Ishikawa (cell line): ENCODE measurements around the gene LLGL2.

Experiments used
- CEBPB ChIP-seq: IDR thresholded peaks from 2 replicates; pipeline ENCODE4 v1.6.1; 2012
- CREB1 ChIP-seq: IDR thresholded peaks from 2 replicates; pipeline ENCODE4 v1.6.1; 2012; ENCODE audit warnings: low read depth
- EGR1 ChIP-seq: IDR thresholded peaks from 2 replicates; pipeline ENCODE4 v1.6.1; 2012
- EP300 ChIP-seq: IDR thresholded peaks from 2 replicates; pipeline ENCODE4 v1.6.1; 2012; ENCODE audit warnings: borderline replicate concordance
- FOXM1 ChIP-seq: IDR thresholded peaks from 2 replicates; pipeline ENCODE4 v1.6.1; 2012; ENCODE audit warnings: low read depth, borderline replicate concordance
- NFIC ChIP-seq: IDR thresholded peaks from 2 replicates; pipeline ENCODE4 v1.6.1; 2012
- RAD21 ChIP-seq: IDR thresholded peaks from 2 replicates; pipeline ENCODE4 v1.6.1; 2012; ENCODE audit warnings: low read depth
- REST ChIP-seq: IDR thresholded peaks from 2 replicates; pipeline ENCODE4 v1.6.1; 2012; ENCODE audit warnings: low read depth, mild to moderate bottlenecking
- TAF1 ChIP-seq: IDR thresholded peaks from 2 replicates; pipeline ENCODE4 v1.6.1; 2012; ENCODE audit warnings: low read depth, mild to moderate bottlenecking
- TEAD4 ChIP-seq: IDR thresholded peaks from 2 replicates; pipeline ENCODE4 v1.6.1; 2012
- YY1 ChIP-seq: IDR thresholded peaks from 2 replicates; pipeline ENCODE4 v1.6.1; 2012; ENCODE audit warnings: low read depth
- ZBTB7A ChIP-seq: IDR thresholded peaks from 2 replicates; pipeline ENCODE4 v1.6.1; 2012; ENCODE audit warnings: low read depth
- TF ChIP-seq, protein P1 (sequence below): IDR thresholded peaks from 2 replicates; pipeline ENCODE4 v1.6.1; 2012

DNA sequence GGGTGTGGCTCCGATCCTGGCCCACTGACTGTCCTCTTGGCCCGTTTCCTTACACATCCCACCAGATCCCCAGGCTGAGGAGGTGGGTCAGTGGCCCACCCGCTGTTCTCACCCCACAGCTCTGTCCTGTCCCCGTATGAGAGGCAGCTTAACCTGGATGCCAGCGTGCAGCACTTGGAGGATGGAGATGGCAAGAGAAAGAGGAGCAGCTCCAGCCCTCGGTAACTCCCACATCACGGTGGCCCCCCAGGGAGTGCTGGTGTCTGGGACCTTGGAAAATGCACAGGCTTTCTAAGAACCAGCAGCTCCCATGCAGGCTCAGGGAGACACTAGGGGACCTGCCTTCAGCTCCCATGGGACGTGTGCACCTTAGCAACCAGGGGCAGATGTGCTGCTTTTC lies 4.2 kb upstream of the LLGL2 start:
- TF ChIP-seq RAD21 = no peak
- TF ChIP-seq TAF1 = no peak
- TF ChIP-seq, protein P1, sequence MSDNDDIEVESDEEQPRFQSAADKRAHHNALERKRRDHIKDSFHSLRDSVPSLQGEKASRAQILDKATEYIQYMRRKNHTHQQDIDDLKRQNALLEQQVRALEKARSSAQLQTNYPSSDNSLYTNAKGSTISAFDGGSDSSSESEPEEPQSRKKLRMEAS = no peak
- no peak for TF ChIP-seq CEBPB
- no peak for TF ChIP-seq NFIC
- TF ChIP-seq REST = no peak
- no peak for TF ChIP-seq YY1
- no peak for TF ChIP-seq EP300
- TF ChIP-seq CREB1 = no peak
- TF ChIP-seq ZBTB7A = no peak
- no peak for TF ChIP-seq EGR1
- no peak for TF ChIP-seq FOXM1
- TF ChIP-seq TEAD4 = no peak
